GM19397 (cell line): Measurements from ENCODE around the gene BPIFB6.

Experiments
- ATAC-seq: cut with Tn5 transposase; IDR thresholded peaks from one replicate; pipeline ENCODE4 v1.9.1; 2021; ENCODE audit warnings: mild to moderate bottlenecking, moderate library complexity; ENCODE audit not compliant: unreplicated experiment

BPIFB6 gene

DNA sequence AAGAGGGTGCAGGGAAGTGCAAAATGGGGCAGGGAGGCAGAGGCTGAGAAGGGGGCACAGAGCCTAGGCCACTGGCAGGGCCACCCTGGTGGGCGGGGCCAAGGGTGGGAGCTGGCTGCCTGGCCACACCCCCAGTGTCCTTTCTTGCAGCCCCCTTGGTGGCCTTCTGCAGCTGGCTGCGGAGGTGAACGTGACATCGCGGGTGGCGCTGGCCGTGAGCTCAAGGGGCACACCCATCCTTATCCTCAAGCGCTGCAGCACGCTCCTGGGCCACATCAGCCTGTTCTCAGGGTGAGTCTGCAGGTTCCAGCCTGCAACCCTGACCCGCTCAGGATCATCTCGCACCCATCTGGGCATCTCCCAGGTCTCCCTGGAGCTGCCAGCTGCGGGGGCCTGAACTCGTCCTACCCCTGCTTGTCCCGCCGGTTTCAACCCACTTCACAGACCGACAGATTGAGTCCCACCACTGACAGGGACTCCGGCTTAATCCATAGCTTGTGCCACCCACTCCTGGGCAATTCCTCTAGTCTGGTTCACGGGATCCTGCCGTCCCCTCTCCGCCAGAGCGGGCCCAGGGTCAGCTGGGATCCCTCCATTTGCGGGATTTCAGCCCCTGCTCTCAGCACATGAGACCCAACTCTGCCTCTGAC, 28.4 kb downstream of the BPIFB6 start:
- ATAC-seq: no peak

DNA sequence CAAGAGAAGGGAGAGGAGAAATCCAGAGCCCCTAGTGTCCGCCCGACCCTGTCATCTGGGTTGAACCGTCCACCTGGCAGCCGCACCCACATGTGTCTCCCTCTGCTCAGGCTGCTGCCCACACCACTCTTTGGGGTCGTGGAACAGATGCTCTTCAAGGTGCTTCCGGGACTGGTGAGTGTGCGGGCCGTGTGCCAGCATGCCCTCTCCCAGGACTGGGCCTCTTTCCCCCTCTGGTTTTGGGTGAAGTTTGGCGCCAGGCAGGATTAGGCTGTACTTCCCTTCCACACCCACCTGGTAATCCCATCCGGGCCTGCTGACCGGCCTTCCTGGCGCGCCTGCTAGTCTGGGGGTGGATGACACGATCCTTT, 30.2 kb downstream of the BPIFB6 start:
- no peak for ATAC-seq

DNA sequence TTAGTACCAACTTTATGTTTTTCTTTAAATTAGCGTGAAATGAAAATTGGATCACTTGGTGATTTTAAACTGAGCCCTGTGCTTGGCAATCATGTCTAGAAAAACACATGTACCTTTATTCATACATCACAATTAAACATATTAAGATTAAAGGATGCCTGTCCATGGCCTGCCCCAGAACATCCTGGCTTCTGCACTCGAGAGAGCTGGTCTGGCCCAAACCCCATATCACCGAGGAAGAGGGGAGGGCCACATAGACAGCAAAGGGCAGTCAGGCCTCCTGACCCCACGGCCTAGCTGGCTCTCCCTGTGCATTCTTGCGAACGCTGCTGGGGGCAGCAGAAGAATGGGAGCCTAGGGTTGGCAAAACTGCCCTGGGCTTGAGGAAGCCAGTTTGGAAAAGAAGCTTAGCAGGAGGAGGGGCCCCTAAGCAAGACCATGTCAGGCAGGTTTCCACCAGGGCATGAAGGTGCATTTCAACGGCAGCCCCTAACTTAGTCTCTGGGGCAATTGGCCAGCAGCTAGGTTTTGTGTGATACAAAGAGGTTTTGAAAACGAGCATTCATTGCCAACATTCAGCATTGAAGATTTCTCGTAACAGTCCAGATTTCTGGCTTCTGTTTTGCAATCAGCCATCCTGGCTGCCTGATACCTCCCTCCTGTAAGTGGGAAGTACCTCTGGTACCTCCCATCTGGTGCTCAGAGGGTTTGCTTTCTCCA, 30.8 kb downstream of the BPIFB6 start:
- no peak for ATAC-seq

DNA sequence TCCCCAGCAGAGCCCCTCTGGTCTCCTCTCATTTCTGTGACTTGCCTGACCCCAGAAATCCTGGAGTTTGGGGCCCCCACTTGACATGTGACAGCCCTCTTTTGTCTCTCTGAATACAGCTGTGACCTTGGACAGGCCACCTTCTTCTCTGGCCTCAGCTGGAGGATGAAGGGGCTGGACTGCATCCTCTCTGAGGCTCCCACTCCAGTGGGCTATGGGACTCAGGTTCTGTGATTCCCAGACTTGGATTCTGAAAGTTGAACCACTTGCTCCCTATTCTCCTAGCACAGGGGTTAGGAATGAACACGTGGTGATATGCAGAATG, 31.3 kb downstream of the BPIFB6 start:
- ATAC-seq: no peak

DNA sequence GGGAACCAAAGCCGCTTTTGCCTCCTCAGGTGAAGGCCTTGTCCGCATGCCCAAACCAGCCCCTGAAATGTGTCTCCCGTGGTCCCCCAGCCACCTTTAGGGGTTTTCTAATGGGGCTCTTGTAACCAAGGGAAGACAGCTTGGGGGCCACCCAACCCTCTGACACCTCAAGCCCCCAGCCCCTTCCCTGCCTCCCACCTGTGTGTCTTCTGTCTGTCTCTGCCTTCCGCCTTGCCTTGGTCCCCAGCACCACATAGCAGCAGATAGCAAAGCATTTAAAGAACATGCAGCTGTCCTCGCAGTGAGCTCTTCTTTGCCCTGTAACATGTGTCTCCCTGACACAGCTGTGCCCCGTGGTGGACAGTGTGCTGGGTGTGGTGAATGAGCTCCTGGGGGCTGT, 31.8 kb downstream of the BPIFB6 start:
- ATAC-seq: no peak

DNA sequence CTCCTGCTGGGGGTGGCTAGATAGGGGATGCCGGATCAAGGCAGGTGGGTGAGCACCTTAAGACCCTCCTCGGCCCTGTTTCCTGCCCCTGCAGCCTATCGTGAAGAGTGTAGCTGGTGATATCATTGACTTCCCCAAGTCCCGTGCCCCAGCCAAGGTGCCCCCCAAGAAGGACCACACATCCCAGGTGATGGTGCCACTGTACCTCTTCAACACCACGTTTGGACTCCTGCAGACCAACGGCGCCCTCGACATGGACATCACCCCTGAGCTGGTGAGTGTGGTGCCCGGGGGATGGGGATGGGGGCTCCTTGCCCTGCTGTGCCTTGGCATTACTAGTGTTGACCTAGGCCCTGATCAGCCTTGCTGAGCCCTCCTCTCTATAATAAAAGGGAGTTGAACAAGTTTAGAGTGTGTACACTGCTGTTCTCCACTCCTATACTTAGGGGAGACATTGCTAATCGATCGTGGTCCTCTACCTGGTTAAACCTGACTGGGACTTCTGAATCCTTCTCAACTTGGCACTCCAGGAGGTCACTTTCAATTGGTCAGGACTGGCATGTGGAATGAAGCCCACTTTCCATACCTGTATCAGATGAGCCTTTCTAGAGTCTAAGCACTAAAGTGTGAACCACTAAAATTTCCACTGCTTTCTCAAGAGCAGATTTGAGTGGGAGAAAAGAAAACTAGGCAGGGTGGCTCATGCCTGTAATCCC, 33.3 kb downstream of the BPIFB6 start:
- ATAC-seq: no peak

DNA sequence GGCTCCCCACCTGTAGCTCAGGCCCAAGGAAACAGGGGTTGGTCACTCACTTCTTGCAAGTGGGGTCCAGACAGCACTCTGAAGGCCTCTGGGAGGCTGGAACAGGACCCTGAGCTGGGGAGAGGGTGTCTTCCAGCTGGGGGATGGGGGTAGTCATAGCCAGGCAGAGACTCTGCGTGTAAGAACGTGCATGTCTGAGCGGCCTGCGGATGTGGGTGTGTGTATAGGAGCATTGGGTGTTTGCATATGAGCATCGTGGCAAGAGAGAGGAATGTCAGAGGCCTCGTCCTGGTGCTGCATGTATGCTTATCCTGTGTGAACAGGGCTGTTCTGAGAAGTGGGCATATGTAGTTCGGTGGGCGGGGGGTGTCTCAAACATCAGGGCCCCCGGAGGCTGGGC, 34.3 kb downstream of the BPIFB6 start:
- no peak for ATAC-seq

DNA sequence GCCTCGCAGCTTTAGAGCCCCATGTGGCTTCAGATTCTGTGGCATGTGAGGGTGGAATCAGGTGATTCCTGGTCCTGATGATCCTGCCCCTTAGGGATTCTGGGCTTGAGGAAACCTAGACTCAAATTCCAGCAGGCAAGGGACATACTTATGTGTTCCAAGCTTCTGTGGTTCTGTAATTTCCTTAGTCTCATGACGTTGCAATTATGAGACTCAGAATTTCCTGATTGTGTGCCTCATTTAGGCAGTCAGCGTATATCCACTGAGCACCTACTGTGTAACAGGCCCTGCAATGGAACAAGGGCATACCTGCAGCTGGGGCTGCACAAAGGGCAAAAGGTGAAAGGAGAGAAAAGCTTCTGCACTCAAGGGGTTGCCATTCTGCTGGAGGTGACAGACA, 36.4 kb downstream of the BPIFB6 start:
- ATAC-seq: no peak

DNA sequence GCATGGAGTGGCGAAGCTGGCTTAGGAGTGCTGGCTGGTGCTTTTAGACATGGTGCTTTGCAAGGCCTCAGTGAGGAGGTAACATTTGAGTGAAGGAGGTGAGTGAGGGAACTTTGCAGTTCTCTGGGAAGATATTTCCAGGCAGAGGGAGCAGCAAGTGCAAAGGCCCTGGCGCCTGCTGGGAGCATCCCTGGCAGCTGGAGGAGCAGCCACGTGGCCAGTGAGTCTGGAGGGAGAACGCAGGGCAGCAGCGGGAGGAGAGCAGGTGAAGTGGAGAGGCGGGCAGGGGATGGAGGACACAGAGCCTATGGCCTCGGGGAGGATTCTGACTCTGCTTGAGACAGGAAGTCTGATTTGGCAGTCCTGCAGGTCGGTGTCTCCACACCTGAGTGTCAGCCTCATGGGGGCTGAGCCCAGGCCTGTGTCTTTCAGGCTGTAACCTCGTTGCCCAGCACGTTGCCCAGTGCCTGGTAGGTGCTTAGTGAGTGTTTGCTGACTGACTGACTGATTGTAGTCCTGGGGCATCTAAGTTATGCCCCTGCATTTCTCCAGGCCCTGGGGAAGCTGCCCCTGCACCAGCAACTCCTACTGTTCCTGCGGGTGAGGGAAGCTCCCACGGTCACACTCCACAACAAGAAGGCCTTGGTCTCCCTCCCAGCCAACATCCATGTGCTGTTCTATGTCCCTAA, 36.9 kb downstream of the BPIFB6 start:
- ATAC-seq: no peak

DNA sequence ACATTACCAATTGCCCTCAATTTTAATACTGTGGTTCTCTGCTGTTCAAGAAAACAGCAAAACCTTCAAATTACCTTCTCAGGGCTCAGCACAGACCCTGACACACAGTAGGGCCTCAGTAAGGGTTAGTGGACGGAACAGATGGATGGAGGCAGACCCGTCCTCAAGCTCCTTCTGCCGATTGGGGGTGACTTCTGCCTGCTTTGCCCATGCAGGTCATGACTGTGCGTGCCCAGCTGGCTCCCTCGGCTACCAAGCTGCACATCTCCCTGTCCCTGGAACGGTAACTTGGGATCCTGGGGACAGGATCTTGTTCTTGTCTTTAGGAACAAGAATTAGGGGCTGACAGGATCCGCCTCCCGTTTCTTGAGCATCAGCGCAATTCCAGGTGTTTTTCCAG, 38.2 kb downstream of the BPIFB6 start:
- no peak for ATAC-seq

DNA sequence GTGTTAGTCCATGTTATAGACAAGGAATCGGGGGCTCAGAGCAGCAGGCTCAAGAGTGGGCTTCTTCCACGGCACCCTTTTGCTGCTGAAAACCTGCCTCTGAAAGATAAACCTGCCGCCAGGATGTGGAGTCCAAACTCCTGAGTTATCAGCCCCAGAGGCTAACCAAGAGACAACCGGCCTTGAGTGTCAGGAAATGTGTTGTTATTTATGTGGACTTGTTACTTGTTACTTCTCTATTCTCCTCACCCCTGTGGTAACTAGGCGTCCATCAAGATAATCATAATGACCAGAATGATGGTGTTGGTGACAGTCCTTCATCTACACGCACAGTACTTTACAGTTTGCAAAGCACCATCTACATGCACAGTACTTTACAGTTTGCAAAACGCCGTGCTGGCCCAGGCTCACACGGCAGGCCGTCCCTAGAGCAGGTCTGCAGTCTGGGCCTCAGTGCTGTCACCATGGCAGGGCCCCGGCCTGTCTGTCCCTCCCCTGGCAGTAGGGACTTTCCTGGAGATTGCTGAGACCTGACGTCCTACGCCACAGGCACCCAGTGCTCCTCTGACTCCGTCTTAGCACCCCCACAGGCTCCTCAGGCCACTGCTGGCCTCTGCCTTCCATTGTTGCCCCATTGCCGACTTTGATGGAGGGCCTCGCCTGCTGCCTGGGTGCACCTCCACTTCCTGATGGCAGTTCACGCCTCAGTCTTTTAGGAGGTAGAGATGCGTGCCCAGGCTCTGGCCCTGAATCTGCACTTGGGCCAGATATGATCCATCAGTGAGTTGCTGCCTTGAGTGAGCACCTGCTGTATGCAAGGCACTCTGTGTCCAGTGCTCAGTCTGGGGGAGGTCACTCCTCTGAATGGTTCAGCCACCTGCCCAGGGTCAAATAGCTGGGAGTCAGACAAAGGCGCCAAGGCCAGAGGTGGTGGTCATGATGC, 38.9 kb downstream of the BPIFB6 start:
- no peak for ATAC-seq

DNA sequence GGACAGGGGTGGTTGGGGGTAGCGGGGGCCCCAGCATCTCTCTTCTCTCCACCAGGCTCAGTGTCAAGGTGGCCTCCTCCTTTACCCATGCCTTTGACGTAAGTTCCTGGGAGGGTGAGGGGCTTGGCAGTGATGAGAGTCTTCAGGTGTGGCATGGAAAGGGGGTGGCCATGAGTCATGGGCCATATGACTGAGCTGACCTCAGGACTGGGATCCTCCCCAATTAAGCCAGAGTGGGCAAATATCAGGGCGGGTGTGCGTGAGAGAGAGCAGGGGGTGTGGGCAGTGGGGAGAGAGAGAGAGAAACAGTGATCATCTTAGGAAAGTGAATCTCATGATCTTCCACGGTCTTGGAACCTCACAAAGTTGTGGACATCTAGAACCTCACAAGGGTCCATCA, 39.8 kb downstream of the BPIFB6 start:
- no peak for ATAC-seq

DNA sequence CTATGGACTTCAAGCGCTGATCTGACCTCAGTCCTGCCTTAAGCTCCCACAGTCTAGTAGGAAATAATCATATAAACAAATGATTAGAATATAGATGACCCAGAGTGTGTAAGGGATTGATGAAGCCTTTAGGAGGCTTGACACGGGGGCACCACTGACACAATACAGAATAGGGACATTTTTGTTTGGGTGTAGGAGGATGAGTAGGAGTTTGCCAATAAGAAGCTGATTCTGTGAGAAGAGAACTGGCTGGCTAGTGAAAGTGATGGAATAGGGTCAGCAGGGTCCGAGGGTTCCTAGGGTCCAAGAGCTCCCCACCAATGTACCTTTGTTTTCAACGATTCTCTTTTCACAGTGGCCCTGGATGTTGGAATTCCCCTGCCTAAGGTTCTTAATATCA, 40.9 kb downstream of the BPIFB6 start:
- ATAC-seq: no peak

DNA sequence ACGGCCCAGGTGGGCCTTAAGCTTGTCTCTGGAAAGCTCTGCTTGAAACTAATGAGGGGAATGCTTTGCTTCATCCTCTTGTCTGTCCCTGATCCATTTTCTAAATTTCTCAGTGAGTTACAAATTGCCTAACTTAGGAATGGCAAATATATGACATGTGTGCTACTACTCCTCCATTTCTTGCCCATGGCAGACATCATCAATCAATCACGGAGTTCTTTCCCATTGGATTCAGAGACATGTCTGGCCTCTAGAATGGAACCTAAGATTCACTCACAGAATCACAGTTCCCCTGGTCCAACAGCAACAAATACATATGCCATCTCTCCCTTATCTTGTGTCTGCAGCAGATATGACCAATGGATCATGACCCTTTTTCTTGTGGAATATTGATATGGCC, 41.4 kb downstream of the BPIFB6 start:
- ATAC-seq: no peak

DNA sequence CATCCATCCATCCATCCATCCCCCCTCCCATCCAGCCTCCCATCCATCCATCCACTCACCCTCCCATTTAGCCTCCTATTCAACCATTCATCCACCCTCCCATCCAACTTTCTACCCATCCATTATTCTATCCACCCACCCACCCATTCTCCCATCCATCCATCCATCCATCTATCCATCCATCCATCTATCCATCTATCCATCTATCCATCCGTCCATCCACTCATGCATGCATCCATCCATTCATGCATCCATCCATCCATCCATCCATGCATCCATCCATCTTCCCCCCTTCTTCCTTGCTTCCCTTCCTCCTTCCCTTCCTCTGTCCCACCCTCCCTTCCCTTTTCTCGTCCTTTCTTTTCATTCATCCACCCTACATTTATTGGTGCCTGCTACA, 43.2 kb downstream of the BPIFB6 start:
- ATAC-seq: no peak

DNA sequence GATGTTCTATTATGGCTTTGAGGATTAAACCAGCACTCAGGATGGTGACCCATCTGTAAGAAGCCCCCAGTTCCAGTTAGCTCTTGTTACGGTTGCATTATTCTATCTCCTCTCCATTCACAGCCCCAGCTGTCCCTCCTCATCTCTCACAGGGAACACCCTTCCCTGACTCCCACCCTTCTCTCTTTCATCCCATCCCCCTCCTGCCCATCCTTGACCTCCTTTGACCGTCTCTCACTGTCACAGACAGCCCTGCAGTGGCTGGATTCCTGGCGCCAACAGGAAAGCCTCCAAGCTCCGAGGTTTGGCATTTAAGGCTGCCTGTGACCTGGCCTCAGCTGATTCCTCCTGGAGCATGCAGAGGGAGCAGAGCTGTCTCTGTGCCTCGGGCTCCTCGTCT, 43.8 kb downstream of the BPIFB6 start:
- ATAC-seq: no peak

DNA sequence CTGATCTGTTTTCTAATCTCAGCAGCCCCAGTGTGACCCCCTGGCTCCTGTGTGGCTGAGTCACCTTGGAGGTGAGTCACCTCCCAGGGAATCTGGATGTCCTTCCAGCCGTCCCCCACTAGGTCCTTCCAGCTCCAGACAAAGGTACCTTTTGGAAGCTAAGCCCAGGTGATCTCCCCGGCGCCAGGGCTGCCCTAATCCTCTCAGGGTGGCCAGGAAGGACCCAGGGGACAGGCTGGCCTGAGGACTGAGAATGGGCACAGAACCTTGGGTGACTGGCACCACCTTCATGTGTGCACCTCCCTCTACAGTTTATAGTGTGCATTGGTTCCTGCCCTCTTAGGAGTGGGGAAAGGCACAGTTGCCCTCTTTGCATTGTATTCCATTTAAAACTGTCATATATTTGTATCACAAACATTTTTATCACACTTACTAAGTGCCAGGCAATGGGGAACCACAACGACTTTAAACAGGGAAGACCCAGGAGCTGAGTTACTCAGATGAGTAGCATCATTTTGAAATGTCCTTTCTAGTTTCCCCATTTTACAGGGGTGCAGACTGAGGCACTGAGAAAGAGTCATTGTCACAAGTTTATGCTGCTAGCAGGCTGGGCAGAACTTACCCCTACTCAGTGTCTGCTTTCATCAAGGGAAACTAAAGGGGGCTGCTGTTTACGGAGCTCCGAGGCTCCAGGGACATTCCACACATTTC, 45.4 kb downstream of the BPIFB6 start:
- ATAC-seq: no peak

DNA sequence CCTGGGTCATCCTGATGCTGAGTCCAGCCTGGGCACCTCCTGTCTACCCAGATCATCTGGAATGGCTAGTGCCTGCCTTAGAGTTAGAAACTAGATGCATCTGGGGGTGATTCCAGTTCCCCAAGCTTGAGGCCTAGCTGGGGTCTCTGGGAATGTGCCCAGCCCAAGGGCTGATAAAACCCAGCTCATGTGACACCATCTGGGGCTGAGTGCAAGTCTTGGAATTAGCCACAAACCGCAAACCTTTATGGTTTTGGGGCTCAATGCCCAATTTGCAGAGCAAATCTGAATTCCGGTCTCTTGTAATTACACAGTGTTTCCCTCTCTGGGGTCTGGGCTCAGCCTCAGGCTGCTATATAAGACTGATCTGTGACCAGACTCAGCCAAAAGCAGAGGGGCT, 47.8 kb downstream of the BPIFB6 start, which contains the start of gene BPIFB4:
Gene BPIFB4, plus strand, starts transcription at position 385 of the 400 bp plus-strand sequence. CDS start 1,884 bp downstream, outside the sequence.
- no peak for ATAC-seq

DNA sequence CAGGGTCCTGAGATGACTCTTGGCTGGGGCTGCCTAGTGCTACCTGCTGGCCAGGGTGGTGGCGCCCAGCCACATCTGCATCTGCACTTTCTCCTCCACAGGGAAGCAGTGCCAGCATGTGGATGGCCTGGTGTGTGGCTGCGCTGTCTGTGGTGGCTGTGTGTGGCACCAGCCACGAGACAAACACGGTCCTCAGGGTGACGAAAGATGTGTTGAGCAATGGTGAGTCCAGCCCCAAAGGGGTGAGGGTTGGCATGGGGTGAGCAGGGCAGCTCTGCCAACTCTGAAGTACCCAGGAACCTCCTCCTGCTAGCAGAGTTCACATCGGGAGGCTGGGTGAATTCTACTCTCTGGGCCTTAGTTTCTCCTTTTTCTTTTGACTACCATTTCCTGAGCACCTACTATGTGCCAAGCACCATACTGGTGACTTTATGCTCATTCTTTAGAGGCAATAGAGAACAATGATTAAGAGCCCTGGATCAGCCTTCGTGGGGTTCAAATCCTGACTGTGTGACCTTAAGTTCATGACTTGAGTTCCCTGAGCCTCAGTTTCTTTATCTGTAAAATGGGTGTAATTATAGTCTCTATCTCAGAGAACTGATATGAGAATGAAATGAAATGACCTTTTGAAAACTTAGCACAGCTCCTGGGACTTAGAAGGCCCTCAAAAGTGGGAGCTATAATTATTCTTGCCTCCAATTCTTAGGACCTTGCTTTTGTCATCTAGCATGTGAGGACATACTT, 50.1 kb downstream of the BPIFB6 start:
- ATAC-seq: no peak
